Amygdala (tissue), 56 donors: ENCODE results near the gene SOX4.

Source experiments
- DNase-seq, 56 donors: peaks; one replicate each; lab custom pipeline; 2025; lab: John Stamatoyannopoulos, UW

SOX4 gene

GRCh38 chr6:21611485-21611884 lies 17.9 kb downstream of the SOX4 start:
- no peak for DNase-seq

GRCh38 chr6:21612067-21612745 lies 18.7 kb downstream of the SOX4 start:
- DNase-seq: no peak

GRCh38 chr6:21613809-21614208 lies 20.3 kb downstream of the SOX4 start:
- DNase-seq: no peak

GRCh38 chr6:21614226-21614625 lies 20.7 kb downstream of the SOX4 start:
- no peak for DNase-seq

GRCh38 chr6:21615504-21615903 lies 22.0 kb downstream of the SOX4 start:
- no peak for DNase-seq

- no peak for DNase-seq
Observed at GRCh38 chr6:21616005-21616404, 22.5 kb downstream of the SOX4 start.

- DNase-seq: no peak
Observed at GRCh38 chr6:21625642-21626041, 32.1 kb downstream of the SOX4 start.

- DNase-seq: no peak
Observed at GRCh38 chr6:21626756-21627155, 33.2 kb downstream of the SOX4 start.

GRCh38 chr6:21628160-21628559 lies 34.6 kb downstream of the SOX4 start:
- DNase-seq: no peak

- no peak for DNase-seq
Observed at GRCh38 chr6:21633511-21634109, 40.1 kb downstream of the SOX4 start.

GRCh38 chr6:21634582-21634981 lies 41.0 kb downstream of the SOX4 start:
- DNase-seq: no peak

GRCh38 chr6:21636876-21637275 lies 43.3 kb downstream of the SOX4 start:
- no peak for DNase-seq

- DNase-seq: no peak
Observed at GRCh38 chr6:21639316-21639715, 45.8 kb downstream of the SOX4 start.
